SK-N-SH (cell line): ENCODE measurements around the gene SLC25A14. TPM values are rescaled to one million over a fixed set of nuclear protein-coding genes. Genes with fewer than 3 reads are reported as not detected.
"Not testable (repeated sequence)": the region's sequence is repeated elsewhere in the genome, so short reads cannot be mapped to it uniquely, and the experiment has no call there.

Experiments
- CTCF ChIA-PET: fragments of 300-600, 350-600 bp; formaldehyde crosslinking; extraction: SDS; loops from one replicate; lab custom pipeline; 2021; lab: Yijun Ruan, JAX
- POLR2A ChIA-PET: fragments of 350-600 bp; sonication (Branson Sonifier 250); formaldehyde crosslinking; extraction: SDS; loops from one replicate; lab custom pipeline; 2020; ENCODE audit warnings: antibody characterized with exemption, inconsistent platforms; lab: Yijun Ruan, JAX
- DNase-seq: peaks from one replicate; pipeline ENCODE4 v3.0.0; 2012
- H2AFZ ChIP-seq: fragments of 200-600 bp; sonication (generic); 2 replicates; pipeline ENCODE4 v1.8.1; 2016; ENCODE audit warnings: antibody characterized with exemption, mild to moderate bottlenecking, low read depth
- H3F3A ChIP-seq: fragments of 200-600 bp; sonication (generic); replicated peaks from 2 replicates; pipeline ENCODE3; 2016; ENCODE audit warnings: antibody characterized with exemption, mild to moderate bottlenecking; ENCODE audit not compliant: insufficient read depth
- H3K27ac ChIP-seq, 2 experiments: fragments of 200-500 bp in 1 of 2; fragments of 200-600 bp in 1 of 2; sonication (Bioruptor generic) in 1 of 2; sonication (generic), shearing (Covaris generic) in 1 of 2; 2 replicates each; pipeline versions ENCODE4 v1.5.1 to v1.6.1; 2014 to 2016; ENCODE audit warnings: low read depth in 2 of 2, inconsistent platforms in 1 of 2, low read length in 1 of 2, mild to moderate bottlenecking in 1 of 2, mixed read lengths in 1 of 2
- H3K27me3 ChIP-seq: fragments of 200-600 bp; sonication (generic), shearing (Covaris generic); 2 replicates; pipeline ENCODE4 v1.6.1; 2016; ENCODE audit warnings: mixed run types; ENCODE audit not compliant: insufficient read depth
- H3K36me3 ChIP-seq, 2 experiments: fragments of 200-500 bp in 1 of 2; fragments of 200-600 bp in 1 of 2; sonication (Bioruptor generic) in 1 of 2; sonication (generic) in 1 of 2; replicated peaks in 1 of 2; 2 replicates each; pipeline versions ENCODE3 to v1.5.1; 2014 to 2016; ENCODE audit warnings: low read length in 1 of 2, mild to moderate bottlenecking in 1 of 2; ENCODE audit not compliant: insufficient read depth in 2 of 2, control insufficient read depth in 1 of 2
- H3K4me1 ChIP-seq, 2 experiments: fragments of 200-500 bp in 1 of 2; fragments of 200-600 bp in 1 of 2; sonication (Bioruptor generic) in 1 of 2; sonication (generic), shearing (Covaris generic) in 1 of 2; 2 replicates each; pipeline versions ENCODE4 v1.5.1 to v1.6.1; 2014 to 2016; ENCODE audit warnings: low read depth in 1 of 2, low read length in 1 of 2, mixed run types in 1 of 2; ENCODE audit not compliant: insufficient read depth in 2 of 2, control insufficient read depth in 1 of 2
- H3K4me2 ChIP-seq: fragments of 200-600 bp; sonication (generic), shearing (Covaris generic); 2 replicates; pipeline ENCODE4 v1.6.1; 2017; ENCODE audit warnings: mixed run types
- H3K4me3 ChIP-seq, 2 experiments: fragments of 200-500 bp in 1 of 2; fragments of 200-600 bp in 1 of 2; sonication (Bioruptor generic) in 1 of 2; sonication (generic), shearing (Covaris generic) in 1 of 2; 2 replicates each; pipeline versions ENCODE4 v1.5.1 to v1.8.1; 2014 to 2016; ENCODE audit warnings: low read depth in 2 of 2, inconsistent platforms in 1 of 2, low read length in 1 of 2, mild to moderate bottlenecking in 1 of 2, mixed read lengths in 1 of 2, moderate library complexity in 1 of 2
- H3K79me2 ChIP-seq: fragments of 200-600 bp; sonication (generic); 2 replicates; pipeline ENCODE4 v1.8.1; 2017; ENCODE audit warnings: mild to moderate bottlenecking; ENCODE audit not compliant: insufficient read depth
- H3K9ac ChIP-seq: fragments of 200-600 bp; sonication (generic); 2 replicates; pipeline ENCODE4 v1.6.1; 2017; ENCODE audit warnings: mixed run types
- H3K9me2 ChIP-seq: fragments of 200-600 bp; sonication (generic); 2 replicates; pipeline ENCODE4 v1.6.1; 2017; ENCODE audit warnings: mixed run types
- H3K9me3 ChIP-seq: fragments of 200-600 bp; sonication (generic); 2 replicates; pipeline ENCODE4 v1.6.1; 2017; ENCODE audit warnings: mixed run types, mild to moderate bottlenecking, moderate library complexity
- H4K20me1 ChIP-seq: fragments of 200-600 bp; sonication (generic); 2 replicates; pipeline ENCODE4 v1.6.1; 2017; ENCODE audit warnings: mild to moderate bottlenecking, mixed run types; ENCODE audit not compliant: insufficient read depth
- CHD2 ChIP-seq: fragments of 150-350 bp; IDR thresholded peaks from 2 replicates; pipeline ENCODE4 v1.6.1; 2018; ENCODE audit warnings: low read length; ENCODE audit not compliant: partially characterized antibody
- EP300 ChIP-seq, 2 experiments: IDR thresholded peaks; 2 replicates each; pipeline versions ENCODE4 v1.4.0 to v1.6.1; 2012; ENCODE audit warnings: borderline replicate concordance in 1 of 2, low read depth in 1 of 2, low read length in 1 of 2
- EZH2phosphoT487 ChIP-seq: fragments of 200-600 bp; sonication (generic); IDR thresholded peaks from 2 replicates; pipeline ENCODE4 v1.6.1; 2017; ENCODE audit warnings: low read depth, mixed run types, mild to moderate bottlenecking, antibody characterized with exemption, moderate library complexity, borderline replicate concordance
- FOXM1 ChIP-seq: IDR thresholded peaks from 2 replicates; pipeline ENCODE4 v1.4.0; 2012; ENCODE audit warnings: low read depth, mild to moderate bottlenecking
- GATA2 ChIP-seq: sonication (generic); formaldehyde crosslinking; IDR thresholded peaks from 2 replicates; pipeline ENCODE4 v1.5.0; 2020; ENCODE audit warnings: mild to moderate bottlenecking, missing genetic modification reagents
- NFIC ChIP-seq: IDR thresholded peaks from 2 replicates; pipeline ENCODE4 v1.4.0; 2012; ENCODE audit warnings: borderline replicate concordance
- RCOR1 ChIP-seq: fragments of 150-350 bp; IDR thresholded peaks from 2 replicates; pipeline ENCODE4 v1.6.1; 2017; ENCODE audit warnings: antibody characterized with exemption, low read length
- RFX5 ChIP-seq: IDR thresholded peaks from 2 replicates; pipeline ENCODE4 v1.6.1; 2012; ENCODE audit warnings: mild to moderate bottlenecking, improper control_type of control experiment, low read length
- RXRA ChIP-seq: IDR thresholded peaks from 2 replicates; pipeline ENCODE4 v1.4.0; 2012; ENCODE audit warnings: low read depth, mild to moderate bottlenecking, borderline replicate concordance
- SIN3A ChIP-seq: IDR thresholded peaks from 2 replicates; pipeline ENCODE4 v1.6.1; 2012; ENCODE audit warnings: low read depth, mild to moderate bottlenecking, low read length, moderate library complexity, borderline replicate concordance
- TAF1 ChIP-seq: IDR thresholded peaks from 2 replicates; pipeline ENCODE4 v1.6.1; 2012; ENCODE audit warnings: low read depth, mild to moderate bottlenecking, low read length, moderate library complexity, borderline replicate concordance
- TEAD4 ChIP-seq: IDR thresholded peaks from 2 replicates; pipeline ENCODE4 v1.4.0; 2012; ENCODE audit warnings: mild to moderate bottlenecking, borderline replicate concordance; ENCODE audit not compliant: insufficient read depth
- YY1 ChIP-seq: IDR thresholded peaks from 2 replicates; pipeline ENCODE4 v1.4.0; 2012; ENCODE audit warnings: low read depth, mild to moderate bottlenecking
- WGBS: methylation state at CpG from one replicate; pipeline ENCODE4 v1.1.6; 2017; ENCODE audit warnings: low lambda C conversion rate; 5-methylcytosine and 5-hydroxymethylcytosine counted together
- polyA plus RNA-seq, 3 experiments: library from polyadenylated mRNA; depleted of rRNA; stranded (reverse); fragments of >200 nt; gene quantifications; 2 replicates each; pipeline ENCODE4 v1.2.3, GENCODE V29; 2012
- TF ChIP-seq, protein P1 (sequence below): IDR thresholded peaks from 2 replicates; pipeline ENCODE4 v1.4.0; 2012; ENCODE audit warnings: low read depth, borderline replicate concordance

Gene SLC25A14
- polyA plus RNA-seq, 1 of the 3 experiments (the other 2 are of a cell fraction), result 14.0 TPM

DNA sequence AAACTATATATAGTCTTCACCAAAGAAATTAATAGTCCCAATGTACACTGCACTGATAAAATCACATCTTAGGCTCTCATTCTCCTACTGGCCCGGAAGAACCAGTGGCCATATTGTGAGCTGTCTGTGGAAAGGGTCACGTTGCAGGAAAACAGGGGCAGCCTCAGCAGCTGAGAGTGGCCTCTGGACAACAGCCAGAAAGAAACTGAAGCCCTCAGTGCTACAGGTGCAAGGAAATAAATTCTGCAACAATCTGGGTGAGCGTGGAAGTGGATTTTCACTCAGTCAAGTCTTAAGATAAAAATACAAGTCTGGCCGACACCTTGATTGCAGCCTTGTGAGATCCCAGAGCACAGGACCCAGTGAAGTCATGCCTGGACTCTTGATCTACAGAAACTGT lies 3.2 kb upstream of the SLC25A14 start:
- H3F3A ChIP-seq, result no peaks in the 10 kb centered on the region
- POLR2A ChIA-PET, result no interaction called here

GRCh38 chrX:130338869-130339268 lies 850 bp upstream of the SLC25A14 start:
- CTCF ChIA-PET, result interaction anchor here (1.8 to 2.0 kb wide), 2 partner anchors 9 to 578 kb away, joined by 5 to 8 read pairs; no protein-coding TSS in a partner anchor
- peak overlapping the region; percentile 97 for H2AFZ ChIP-seq

More for the DNA sequence above, 3.2 kb upstream of the SLC25A14 start:
- Histone ChIP-seq H4K20me1 (no peaks in the 10 kb centered on the region), H3K4me1 (no peaks in the 10 kb centered on the region; a peak in 1 of 4 replicates), H3K9me2 (no peaks in the 10 kb centered on the region), H3K9ac (no peak overlapping the region), H3K9me3 (no peaks in the 10 kb centered on the region), H2AFZ (no peak overlapping the region), H3K27ac (no peak overlapping the region), H3K36me3 (no peaks in the 10 kb centered on the region), H3K27me3 (no peaks in the 10 kb centered on the region; the same call in 1 of the 2 replicates), H3K4me2 (no peak overlapping the region), H3K4me3 (no peak overlapping the region), H3K79me2 (no peaks in the 10 kb centered on the region)
- TF ChIP-seq YY1 (no peak), CHD2 (no peak), TAF1 (no peak), SIN3A (no peak), TEAD4 (no peak), RFX5 (no peak), EZH2phosphoT487 (no peak), RCOR1 (no peak), FOXM1 (no peak), EP300 (IDR thresholded peaks at IDR 0.05; ENCODE audit: borderline replicate concordance in 1 of 2, low read depth in 1 of 2, low read length in 1 of 2) (no peak), NFIC (no peak), GATA2 (CRISPR knock-in tag) (no peak), RXRA (no peak)
- TF ChIP-seq, protein P1, sequence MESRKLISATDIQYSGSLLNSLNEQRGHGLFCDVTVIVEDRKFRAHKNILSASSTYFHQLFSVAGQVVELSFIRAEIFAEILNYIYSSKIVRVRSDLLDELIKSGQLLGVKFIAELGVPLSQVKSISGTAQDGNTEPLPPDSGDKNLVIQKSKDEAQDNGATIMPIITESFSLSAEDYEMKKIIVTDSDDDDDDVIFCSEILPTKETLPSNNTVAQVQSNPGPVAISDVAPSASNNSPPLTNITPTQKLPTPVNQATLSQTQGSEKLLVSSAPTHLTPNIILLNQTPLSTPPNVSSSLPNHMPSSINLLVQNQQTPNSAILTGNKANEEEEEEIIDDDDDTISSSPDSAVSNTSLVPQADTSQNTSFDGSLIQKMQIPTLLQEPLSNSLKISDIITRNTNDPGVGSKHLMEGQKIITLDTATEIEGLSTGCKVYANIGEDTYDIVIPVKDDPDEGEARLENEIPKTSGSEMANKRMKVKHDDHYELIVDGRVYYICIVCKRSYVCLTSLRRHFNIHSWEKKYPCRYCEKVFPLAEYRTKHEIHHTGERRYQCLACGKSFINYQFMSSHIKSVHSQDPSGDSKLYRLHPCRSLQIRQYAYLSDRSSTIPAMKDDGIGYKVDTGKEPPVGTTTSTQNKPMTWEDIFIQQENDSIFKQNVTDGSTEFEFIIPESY, result no peak
- no peak for DNase-seq
- 33% methylated on average over 4 of the region's 4 CpGs for WGBS
- CTCF ChIA-PET, result interaction anchor here (1.4 kb wide), 1 partner anchor 580 kb away, joined by 3 read pairs; no protein-coding TSS in a partner anchor

More at GRCh38 chrX:130338869-130339268, 850 bp upstream of the SLC25A14 start:
- Histone ChIP-seq H3K9ac (peak overlapping the region; percentile 79; the same call in 1 of the 2 replicates), H3K4me3 (peak overlapping the region; percentile 67 to 71; a peak in 1 of 4 replicates), H3K4me2 (peak overlapping the region; percentile 76; the same call in 1 of the 2 replicates)
- WGBS, result 44% methylated on average over 8 of the region's 8 CpGs
- H3K79me2 ChIP-seq, H3K9me3 ChIP-seq, POLR2A ChIA-PET, H3K9me2 ChIP-seq, H3K36me3 ChIP-seq, H3K4me1 ChIP-seq, H3K27ac ChIP-seq, H3K27me3 ChIP-seq, DNase-seq, H3F3A ChIP-seq, H4K20me1 ChIP-seq: not testable (repeated sequence)
